ENCODE results near the gene GRK5.
A peak's percentile ranks its signal among the peaks of the same experiment; 100 is the strongest.
"Not testable (repeated sequence)": the region's sequence is repeated elsewhere in the genome, so short reads cannot be mapped to it uniquely, and the experiment has no call there.

The GRK5 gene

GRCh38 chr10:119462773-119463172, 255.4 kb downstream of the GRK5 start:
- Mint-ChIP-seq H3K9me3 (no peaks in the 10 kb centered on the region), H3K4me3 (no peak overlapping the region), H3K27ac (ENCODE audit: low read depth) (no peak overlapping the region), H3K4me1 (peaks cover 11% of the 10 kb centered on the region), H3K27me3 (peaks cover 14% of the 10 kb centered on the region), H3K36me3 (ENCODE audit: insufficient read depth) (peaks cover 2% of the 10 kb centered on the region)
- DNase-seq (ENCODE audit: low spot score in 2 of 2): no peak
- no peak for ATAC-seq (replicated peaks; ENCODE audit: extremely low read depth, poor library complexity, severe bottlenecking)

GRCh38 chr10:119463195-119463594, 255.8 kb downstream of the GRK5 start:
- not testable (repeated sequence) for H3K36me3 Mint-ChIP-seq (ENCODE audit: insufficient read depth); DNase-seq (ENCODE audit: low spot score in 2 of 2); H3K27ac Mint-ChIP-seq (ENCODE audit: low read depth); ATAC-seq (replicated peaks; ENCODE audit: extremely low read depth, poor library complexity, severe bottlenecking); H3K4me3 Mint-ChIP-seq; H3K9me3 Mint-ChIP-seq
- peaks cover 14% of the 10 kb centered on the region for H3K27me3 Mint-ChIP-seq
- H3K4me1 Mint-ChIP-seq: peaks cover 11% of the 10 kb centered on the region

GRCh38 chr10:119465085-119465484, 257.7 kb downstream of the GRK5 start:
- H3K4me1 Mint-ChIP-seq: peaks cover 11% of the 10 kb centered on the region
- H3K9me3 Mint-ChIP-seq: no peaks in the 10 kb centered on the region
- peaks cover 14% of the 10 kb centered on the region for H3K27me3 Mint-ChIP-seq
- no peak overlapping the region for H3K27ac Mint-ChIP-seq (ENCODE audit: low read depth)
- no peak for ATAC-seq (replicated peaks; ENCODE audit: extremely low read depth, poor library complexity, severe bottlenecking)
- DNase-seq (ENCODE audit: low spot score in 2 of 2): no peak
- H3K36me3 Mint-ChIP-seq (ENCODE audit: insufficient read depth): no peaks in the 10 kb centered on the region
- no peak overlapping the region for H3K4me3 Mint-ChIP-seq

GRCh38 chr10:119466076-119466475, 258.7 kb downstream of the GRK5 start:
- DNase-seq (ENCODE audit: low spot score in 2 of 2): no peak
- Mint-ChIP-seq H3K4me3 (no peak overlapping the region), H3K36me3 (ENCODE audit: insufficient read depth) (no peaks in the 10 kb centered on the region), H3K27ac (ENCODE audit: low read depth) (no peak overlapping the region), H3K27me3 (peaks cover 14% of the 10 kb centered on the region), H3K9me3 (no peaks in the 10 kb centered on the region), H3K4me1 (peaks cover 11% of the 10 kb centered on the region)
- ATAC-seq (replicated peaks; ENCODE audit: extremely low read depth, poor library complexity, severe bottlenecking): no peak

- DNase-seq (ENCODE audit: low spot score in 2 of 2): no peak
- no peaks in the 10 kb centered on the region for H3K36me3 Mint-ChIP-seq (ENCODE audit: insufficient read depth)
- H3K27ac Mint-ChIP-seq (ENCODE audit: low read depth): peak overlapping the region; percentile 26
- no peak overlapping the region for H3K4me3 Mint-ChIP-seq
- ATAC-seq (replicated peaks; ENCODE audit: extremely low read depth, poor library complexity, severe bottlenecking): peak; percentile 54
- H3K27me3 Mint-ChIP-seq: peaks cover 14% of the 10 kb centered on the region
- peaks cover 11% of the 10 kb centered on the region for H3K4me1 Mint-ChIP-seq
- H3K9me3 Mint-ChIP-seq: no peaks in the 10 kb centered on the region
Observed at GRCh38 chr10:119466655-119467054, 259.3 kb downstream of the GRK5 start.

- no peak for ATAC-seq (replicated peaks; ENCODE audit: extremely low read depth, poor library complexity, severe bottlenecking)
- H3K4me1 Mint-ChIP-seq: peaks cover 11% of the 10 kb centered on the region
- H3K9me3 Mint-ChIP-seq: no peaks in the 10 kb centered on the region
- no peaks in the 10 kb centered on the region for H3K36me3 Mint-ChIP-seq (ENCODE audit: insufficient read depth)
- no peak for DNase-seq (ENCODE audit: low spot score in 2 of 2)
- H3K27ac Mint-ChIP-seq (ENCODE audit: low read depth): no peak overlapping the region
- no peaks in the 10 kb centered on the region for H3K27me3 Mint-ChIP-seq
- H3K4me3 Mint-ChIP-seq: no peak overlapping the region
Observed at GRCh38 chr10:119468542-119469324, 261.4 kb downstream of the GRK5 start.

- H3K4me3 Mint-ChIP-seq: no peak overlapping the region
- no peaks in the 10 kb centered on the region for H3K9me3 Mint-ChIP-seq
- H3K4me1 Mint-ChIP-seq: peaks cover 11% of the 10 kb centered on the region
- DNase-seq (ENCODE audit: low spot score in 2 of 2): no peak
- H3K27me3 Mint-ChIP-seq: no peaks in the 10 kb centered on the region
- no peaks in the 10 kb centered on the region for H3K36me3 Mint-ChIP-seq (ENCODE audit: insufficient read depth)
- ATAC-seq (replicated peaks; ENCODE audit: extremely low read depth, poor library complexity, severe bottlenecking): no peak
- H3K27ac Mint-ChIP-seq (ENCODE audit: low read depth): no peak overlapping the region
Observed at GRCh38 chr10:119469325-119469707, 261.9 kb downstream of the GRK5 start.

- Mint-ChIP-seq H3K9me3 (no peaks in the 10 kb centered on the region), H3K4me3 (no peak overlapping the region), H3K27me3 (no peaks in the 10 kb centered on the region), H3K36me3 (ENCODE audit: insufficient read depth) (no peaks in the 10 kb centered on the region), H3K4me1 (peaks cover 11% of the 10 kb centered on the region), H3K27ac (ENCODE audit: low read depth) (no peak overlapping the region)
- ATAC-seq (replicated peaks; ENCODE audit: extremely low read depth, poor library complexity, severe bottlenecking) (no peak), DNase-seq (ENCODE audit: low spot score in 2 of 2) (no peak)
Observed at GRCh38 chr10:119469846-119470245, 262.5 kb downstream of the GRK5 start.

- no peak for ATAC-seq (replicated peaks; ENCODE audit: extremely low read depth, poor library complexity, severe bottlenecking)
- Mint-ChIP-seq H3K4me3 (no peak overlapping the region), H3K27me3 (no peaks in the 10 kb centered on the region), H3K9me3 (no peaks in the 10 kb centered on the region), H3K36me3 (ENCODE audit: insufficient read depth) (no peaks in the 10 kb centered on the region), H3K27ac (ENCODE audit: low read depth) (no peak overlapping the region), H3K4me1 (peaks cover 11% of the 10 kb centered on the region)
- no peak for DNase-seq (ENCODE audit: low spot score in 2 of 2)
Observed at GRCh38 chr10:119470920-119471702, 263.7 kb downstream of the GRK5 start.

GRCh38 chr10:119473771-119474170, 266.4 kb downstream of the GRK5 start:
- H3K4me3 Mint-ChIP-seq: no peak overlapping the region
- peaks cover under 1% of the 10 kb centered on the region for H3K36me3 Mint-ChIP-seq (ENCODE audit: insufficient read depth)
- no peaks in the 10 kb centered on the region for H3K27me3 Mint-ChIP-seq
- no peak overlapping the region for H3K27ac Mint-ChIP-seq (ENCODE audit: low read depth)
- peaks cover 17% of the 10 kb centered on the region for H3K4me1 Mint-ChIP-seq
- DNase-seq (ENCODE audit: low spot score in 2 of 2) (no peak), ATAC-seq (replicated peaks; ENCODE audit: extremely low read depth, poor library complexity, severe bottlenecking) (no peak)
- H3K9me3 Mint-ChIP-seq: no peaks in the 10 kb centered on the region

- no peaks in the 10 kb centered on the region for H3K9me3 Mint-ChIP-seq
- no peaks in the 10 kb centered on the region for H3K27me3 Mint-ChIP-seq
- H3K36me3 Mint-ChIP-seq (ENCODE audit: insufficient read depth): peaks cover 3% of the 10 kb centered on the region
- ATAC-seq (replicated peaks; ENCODE audit: extremely low read depth, poor library complexity, severe bottlenecking): no peak
- peaks cover 25% of the 10 kb centered on the region for H3K4me1 Mint-ChIP-seq
- no peak overlapping the region for H3K27ac Mint-ChIP-seq (ENCODE audit: low read depth)
- DNase-seq (ENCODE audit: low spot score in 2 of 2): no peak
- H3K4me3 Mint-ChIP-seq: no peak overlapping the region
Observed at GRCh38 chr10:119474606-119475005, 267.2 kb downstream of the GRK5 start.

GRCh38 chr10:119477444-119477843, 270.1 kb downstream of the GRK5 start:
- no peak for ATAC-seq (replicated peaks; ENCODE audit: extremely low read depth, poor library complexity, severe bottlenecking)
- Mint-ChIP-seq H3K4me1 (peaks cover 31% of the 10 kb centered on the region), H3K27me3 (no peaks in the 10 kb centered on the region), H3K4me3 (no peak overlapping the region), H3K27ac (ENCODE audit: low read depth) (peak overlapping the region; percentile 29), H3K36me3 (ENCODE audit: insufficient read depth) (peaks cover 3% of the 10 kb centered on the region), H3K9me3 (no peaks in the 10 kb centered on the region)
- no peak for DNase-seq (ENCODE audit: low spot score in 2 of 2)
